ENCODE measurements around the gene IMP3. TPM values are rescaled to one million over a fixed set of nuclear protein-coding genes. Genes with fewer than 3 reads are reported as not detected.

The IMP3 gene
- polyA plus RNA-seq, 1 donor (not counting 4 experiments of a cell fraction or from before 2014, with no cell fraction given) = 70.4 TPM

- Histone ChIP-seq H3K79me2 (ENCODE audit: control insufficient read depth, insufficient read depth, low read length) (peaks cover 44% of the 10 kb centered on the region), H3K9me1 (ENCODE audit: control insufficient read depth, extremely low read depth, insufficient read depth, low read length) (peaks cover 7% of the 10 kb centered on the region), H2AFZ (ENCODE audit: control insufficient read depth, low read length) (no peak overlapping the region), H3K9me3 (ENCODE audit: control insufficient read depth, low read depth, low read length) (no peaks in the 10 kb centered on the region), H3K4me1 (ENCODE audit: control insufficient read depth, extremely low read depth, insufficient read depth, low read length) (peaks cover 34% of the 10 kb centered on the region), H3K9ac (ENCODE audit: control insufficient read depth, extremely low read depth, insufficient read depth, low read length) (peak overlapping the region; percentile 95), H3K4me3 (ENCODE audit: control insufficient read depth in 2 of 3, extremely low read depth in 1 of 3, insufficient read depth in 2 of 3, low read depth in 1 of 3, low read length in 3 of 3) (peak overlapping the region; percentile 88 to 94 (median 91)), H3K27ac (ENCODE audit: control insufficient read depth, insufficient read depth, low read length) (peak overlapping the region; percentile 90), H3K4me2 (ENCODE audit: control insufficient read depth, extremely low read depth, insufficient read depth, low read depth, low read length) (peak overlapping the region; percentile 88), H3K27me3 (ENCODE audit: control insufficient read depth, extremely low read depth, insufficient read depth, low read length) (no peaks in the 10 kb centered on the region), H4K20me1 (ENCODE audit: control insufficient read depth, extremely low read depth, insufficient read depth, low read length) (peaks cover 2% of the 10 kb centered on the region), H3K36me3 (ENCODE audit: control insufficient read depth in 2 of 2, extremely low read depth in 1 of 2, insufficient read depth in 2 of 2, low read length in 2 of 2) (peaks cover 4 to 14% of the 10 kb centered on the region in 2 experiments)
- no peak for DNase-seq (ENCODE audit: low read depth, low spot score)
- dilution Hi-C loops (cut with MboI; ENCODE audit: extremely low pct_ligation_motif_present, low sequenced_read_pairs) = no loop called here
- FAIRE-seq = peak; percentile 41
- TF ChIP-seq EZH2 (IDR thresholded peaks at IDR 0.05; ENCODE audit: low read length) = no peak
- no peak for TF ChIP-seq CTCF (optimal IDR thresholded peaks at IDR 0.05 in 1 of 3, IDR thresholded peaks at IDR 0.05 in 1 of 3, conservative IDR thresholded peaks at IDR 0.05 in 1 of 3; ENCODE audit: extremely low read depth in 1 of 3, insufficient read depth in 2 of 3, low read length in 3 of 3)
Measured at GRCh38 chr15:75646112-75646943, 6.3 kb upstream of the IMP3 start.

- H3K4me1 ChIP-seq (ENCODE audit: control insufficient read depth, extremely low read depth, insufficient read depth, low read length) = peaks cover 15% of the 10 kb centered on the region
- no peak overlapping the region for H3K4me2 ChIP-seq (ENCODE audit: control insufficient read depth, extremely low read depth, insufficient read depth, low read depth, low read length)
- no peak for TF ChIP-seq EZH2 (IDR thresholded peaks at IDR 0.05; ENCODE audit: low read length)
- no peak overlapping the region for H2AFZ ChIP-seq (ENCODE audit: control insufficient read depth, low read length)
- dilution Hi-C loops (cut with MboI; ENCODE audit: extremely low pct_ligation_motif_present, low sequenced_read_pairs) = no loop called here
- peaks cover 1% of the 10 kb centered on the region for H3K9me1 ChIP-seq (ENCODE audit: control insufficient read depth, extremely low read depth, insufficient read depth, low read length)
- no peak overlapping the region for H3K27ac ChIP-seq (ENCODE audit: control insufficient read depth, insufficient read depth, low read length)
- peaks cover 0 to under 1% of the 10 kb centered on the region in 2 experiments for H3K36me3 ChIP-seq (ENCODE audit: control insufficient read depth in 2 of 2, extremely low read depth in 1 of 2, insufficient read depth in 2 of 2, low read length in 2 of 2)
- FAIRE-seq (no peak), DNase-seq (ENCODE audit: low read depth, low spot score) (no peak)
- peaks cover 2% of the 10 kb centered on the region for H4K20me1 ChIP-seq (ENCODE audit: control insufficient read depth, extremely low read depth, insufficient read depth, low read length)
- H3K27me3 ChIP-seq (ENCODE audit: control insufficient read depth, extremely low read depth, insufficient read depth, low read length) = no peaks in the 10 kb centered on the region
- peaks cover 31% of the 10 kb centered on the region for H3K79me2 ChIP-seq (ENCODE audit: control insufficient read depth, insufficient read depth, low read length)
- no peak overlapping the region for H3K4me3 ChIP-seq (ENCODE audit: control insufficient read depth in 2 of 3, extremely low read depth in 1 of 3, insufficient read depth in 2 of 3, low read depth in 1 of 3, low read length in 3 of 3)
- no peaks in the 10 kb centered on the region for H3K9me3 ChIP-seq (ENCODE audit: control insufficient read depth, low read depth, low read length)
- H3K9ac ChIP-seq (ENCODE audit: control insufficient read depth, extremely low read depth, insufficient read depth, low read length) = no peak overlapping the region
Measured at GRCh38 chr15:75644376-75644775, 4.4 kb upstream of the IMP3 start.
